ENCODE data around the gene GLCE. TPM values are rescaled to one million over a fixed set of nuclear protein-coding genes. Genes with fewer than 3 reads are reported as not detected.

Gene GLCE
- total and polyA plus RNA-seq, 9 of the 15 experiments (the other 6 are each of a cell fraction or from before 2014, with no cell fraction given): 4.6 to 12.3 (median 10.6) TPM

DNA sequence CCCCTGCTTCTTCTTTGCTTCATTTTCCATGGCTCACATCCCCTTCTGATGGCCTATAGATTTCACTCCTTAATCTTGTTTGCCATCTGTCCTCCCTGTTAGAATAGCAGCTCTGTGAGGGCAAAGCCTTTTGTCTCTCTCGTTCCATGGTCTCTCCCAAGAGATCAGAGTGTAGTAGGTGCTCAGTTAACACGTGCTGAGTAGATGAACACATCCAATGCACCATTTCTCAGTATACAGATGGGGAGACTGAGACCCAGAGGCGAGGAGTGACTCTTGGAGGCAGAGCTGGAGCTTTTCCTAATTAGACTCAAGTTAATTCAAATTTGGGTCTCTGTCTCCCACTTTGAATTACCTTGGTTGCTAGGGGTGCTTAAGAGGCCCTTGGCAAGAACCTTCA lies 142.5 kb downstream of the GLCE start:
- H3K27ac ChIP-seq (ENCODE audit: extremely low read depth, low read depth, low read length): no peak overlapping the region
- TF ChIP-seq, protein P1, sequence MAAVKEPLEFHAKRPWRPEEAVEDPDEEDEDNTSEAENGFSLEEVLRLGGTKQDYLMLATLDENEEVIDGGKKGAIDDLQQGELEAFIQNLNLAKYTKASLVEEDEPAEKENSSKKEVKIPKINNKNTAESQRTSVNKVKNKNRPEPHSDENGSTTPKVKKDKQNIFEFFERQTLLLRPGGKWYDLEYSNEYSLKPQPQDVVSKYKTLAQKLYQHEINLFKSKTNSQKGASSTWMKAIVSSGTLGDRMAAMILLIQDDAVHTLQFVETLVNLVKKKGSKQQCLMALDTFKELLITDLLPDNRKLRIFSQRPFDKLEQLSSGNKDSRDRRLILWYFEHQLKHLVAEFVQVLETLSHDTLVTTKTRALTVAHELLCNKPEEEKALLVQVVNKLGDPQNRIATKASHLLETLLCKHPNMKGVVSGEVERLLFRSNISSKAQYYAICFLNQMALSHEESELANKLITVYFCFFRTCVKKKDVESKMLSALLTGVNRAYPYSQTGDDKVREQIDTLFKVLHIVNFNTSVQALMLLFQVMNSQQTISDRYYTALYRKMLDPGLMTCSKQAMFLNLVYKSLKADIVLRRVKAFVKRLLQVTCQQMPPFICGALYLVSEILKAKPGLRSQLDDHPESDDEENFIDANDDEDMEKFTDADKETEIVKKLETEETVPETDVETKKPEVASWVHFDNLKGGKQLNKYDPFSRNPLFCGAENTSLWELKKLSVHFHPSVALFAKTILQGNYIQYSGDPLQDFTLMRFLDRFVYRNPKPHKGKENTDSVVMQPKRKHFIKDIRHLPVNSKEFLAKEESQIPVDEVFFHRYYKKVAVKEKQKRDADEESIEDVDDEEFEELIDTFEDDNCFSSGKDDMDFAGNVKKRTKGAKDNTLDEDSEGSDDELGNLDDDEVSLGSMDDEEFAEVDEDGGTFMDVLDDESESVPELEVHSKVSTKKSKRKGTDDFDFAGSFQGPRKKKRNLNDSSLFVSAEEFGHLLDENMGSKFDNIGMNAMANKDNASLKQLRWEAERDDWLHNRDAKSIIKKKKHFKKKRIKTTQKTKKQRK (IDR thresholded peaks at IDR 0.05; ENCODE audit: borderline replicate concordance, low read depth, low read length): no peak
- TF ChIP-seq, protein P2, sequence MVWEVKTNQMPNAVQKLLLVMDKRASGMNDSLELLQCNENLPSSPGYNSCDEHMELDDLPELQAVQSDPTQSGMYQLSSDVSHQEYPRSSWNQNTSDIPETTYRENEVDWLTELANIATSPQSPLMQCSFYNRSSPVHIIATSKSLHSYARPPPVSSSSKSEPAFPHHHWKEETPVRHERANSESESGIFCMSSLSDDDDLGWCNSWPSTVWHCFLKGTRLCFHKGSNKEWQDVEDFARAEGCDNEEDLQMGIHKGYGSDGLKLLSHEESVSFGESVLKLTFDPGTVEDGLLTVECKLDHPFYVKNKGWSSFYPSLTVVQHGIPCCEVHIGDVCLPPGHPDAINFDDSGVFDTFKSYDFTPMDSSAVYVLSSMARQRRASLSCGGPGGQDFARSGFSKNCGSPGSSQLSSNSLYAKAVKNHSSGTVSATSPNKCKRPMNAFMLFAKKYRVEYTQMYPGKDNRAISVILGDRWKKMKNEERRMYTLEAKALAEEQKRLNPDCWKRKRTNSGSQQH (CRISPR knock-in tag; IDR thresholded peaks at IDR 0.05): no peak
- TF ChIP-seq RBM25 (IDR thresholded peaks at IDR 0.05; ENCODE audit: low read depth, low read length, severe bottlenecking): peak; percentile 29
- no peak for TF ChIP-seq ZNF77 (CRISPR knock-in tag; IDR thresholded peaks at IDR 0.05)
- TF ChIP-seq, protein P3, sequence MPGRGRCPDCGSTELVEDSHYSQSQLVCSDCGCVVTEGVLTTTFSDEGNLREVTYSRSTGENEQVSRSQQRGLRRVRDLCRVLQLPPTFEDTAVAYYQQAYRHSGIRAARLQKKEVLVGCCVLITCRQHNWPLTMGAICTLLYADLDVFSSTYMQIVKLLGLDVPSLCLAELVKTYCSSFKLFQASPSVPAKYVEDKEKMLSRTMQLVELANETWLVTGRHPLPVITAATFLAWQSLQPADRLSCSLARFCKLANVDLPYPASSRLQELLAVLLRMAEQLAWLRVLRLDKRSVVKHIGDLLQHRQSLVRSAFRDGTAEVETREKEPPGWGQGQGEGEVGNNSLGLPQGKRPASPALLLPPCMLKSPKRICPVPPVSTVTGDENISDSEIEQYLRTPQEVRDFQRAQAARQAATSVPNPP (IDR thresholded peaks at IDR 0.05; ENCODE audit: borderline replicate concordance, insufficient read depth, insufficient read length): no peak

More for the DNA sequence above, 142.5 kb downstream of the GLCE start:
- H3K36me3 ChIP-seq (ENCODE audit: control insufficient read depth, insufficient read depth, low read length): no peaks in the 10 kb centered on the region
- BruUV-seq (replicated peaks): no TSS peak
- H3K4me3 ChIP-seq: no peak overlapping the region
- H3K4me1 ChIP-seq (replicated peaks in 1 of 2; ENCODE audit: control insufficient read depth in 2 of 2, insufficient read depth in 2 of 2, low read length in 2 of 2): peaks cover 7 to 11% of the 10 kb centered on the region in 2 experiments; a peak in 4 of 5 replicates
- H3K9me1 ChIP-seq (ENCODE audit: control insufficient read depth, insufficient read depth, low read length): no peaks in the 10 kb centered on the region
- peaks cover 26 to 38% of the 10 kb centered on the region in 2 experiments for H3K27me3 ChIP-seq (ENCODE audit: control insufficient read depth in 2 of 2, insufficient read depth in 2 of 2, low read length in 2 of 2)
- no peak overlapping the region for H2AFZ ChIP-seq (ENCODE audit: low read depth, low read length)
- no peaks in the 10 kb centered on the region for H3K79me2 ChIP-seq (ENCODE audit: control insufficient read depth, insufficient read depth, low read length)
- 5% methylated on average over 3 of the region's 3 CpGs for WGBS (ENCODE audit: insufficient coverage, low coverage, missing lambda C conversion rate)
- H3K9me3 ChIP-seq (replicated peaks; ENCODE audit: control insufficient read depth, insufficient read depth, low read depth, low read length): no peaks in the 10 kb centered on the region
- DNase-seq (ENCODE audit: extremely low read depth in 1 of 4, low spot score in 3 of 4) (no peak), FAIRE-seq (no peak), ATAC-seq (no peak)
- in situ Hi-C loops (cut with MboI) (no loop called here), intact Hi-C loops (cut with micrococcal nuclease) (loop anchor here (10.0 kb wide), 1 partner anchor 92 kb away; no protein-coding TSS in a partner anchor)
- CTCF ChIA-PET (ENCODE audit: low intra/inter-chr PET ratio): interaction anchor here (1.1 kb wide), 1 partner anchor 244 kb away, joined by 5 read pairs; no protein-coding TSS in a partner anchor
- H4K20me1 ChIP-seq (replicated peaks; ENCODE audit: control insufficient read depth, insufficient read depth, low read length): no peaks in the 10 kb centered on the region
- H3K4me2 ChIP-seq (ENCODE audit: insufficient read depth, low read length): no peak overlapping the region
- no peak overlapping the region for H3K9ac ChIP-seq (ENCODE audit: insufficient read depth in 1 of 2, low read depth in 2 of 2, low read length in 2 of 2)
- POLR2A ChIA-PET: no interaction called here
